Measurements from ENCODE around the gene TTC22. TPM values are rescaled to one million over a fixed set of nuclear protein-coding genes. Genes with fewer than 3 reads are reported as not detected.

Gene TTC22
- total and polyA plus RNA-seq, 12 donors: 0.06 to 1.0 (median 0.15) TPM; not detected in 5

GRCh38 chr1:54803761-54804470 lies 2.8 kb upstream of the TTC22 start:
- no peak for TF ChIP-seq CTCF (IDR thresholded peaks at IDR 0.05)
- intact Hi-C loops (cut with DNase I): loop anchor here in 7 of 10 donors (10.0 kb wide), 5 partner anchors 129 to 939 kb away; no protein-coding TSS in a partner anchor
- 63 to 64% methylated on average over 4 of the region's 4 CpGs for WGBS, 2 donors

GRCh38 chr1:54800041-54800898 lies 853 bp downstream of the TTC22 start:
- ATAC-seq (no peak), DNase-seq (no peak)
- WGBS, 2 donors: 30 to 33% methylated on average over 39 of the region's 39 CpGs
- peaks cover 0 to 39% (median 9%) of the 10 kb centered on the region in 9 donors for H3K4me1 ChIP-seq
- H3K27ac ChIP-seq: peak overlapping the region in 1 of 10 donors; percentile 74
- intact Hi-C loops (cut with DNase I): loop anchor here in 7 of 10 donors (10.0 kb wide), 5 partner anchors 125 to 935 kb away; no protein-coding TSS in a partner anchor
- no peaks in the 10 kb centered on the region for H3K36me3 ChIP-seq
- TF ChIP-seq CTCF (IDR thresholded peaks at IDR 0.05): no peak
- H3K27me3 ChIP-seq: peaks cover 0 to 59% (median 34%) of the 10 kb centered on the region in 7 donors
- no peaks in the 10 kb centered on the region for H3K9me3 ChIP-seq
- H3K4me3 ChIP-seq: peak overlapping the region in 9 of 10 donors; percentile 1 to 62 (median 35)

More at GRCh38 chr1:54803761-54804470, 2.8 kb upstream of the TTC22 start:
- H3K4me1 ChIP-seq: peaks cover 0 to 40% (median 9%) of the 10 kb centered on the region in 9 donors
- peak in 1 of 8 donors; percentile 30 for ATAC-seq
- no peak overlapping the region for H3K27ac ChIP-seq
- DNase-seq: no peak
- H3K36me3 ChIP-seq: no peaks in the 10 kb centered on the region
- H3K4me3 ChIP-seq: no peak overlapping the region
- peaks cover 0 to 56% (median 34%) of the 10 kb centered on the region in 7 donors for H3K27me3 ChIP-seq
- no peaks in the 10 kb centered on the region for H3K9me3 ChIP-seq

GRCh38 chr1:54798769-54799641 lies 2.1 kb downstream of the TTC22 start:
- H3K36me3 ChIP-seq: no peaks in the 10 kb centered on the region
- no peak for TF ChIP-seq CTCF (IDR thresholded peaks at IDR 0.05)
- no peak for DNase-seq
- no peak for ATAC-seq
- no peak overlapping the region for H3K4me3 ChIP-seq
- H3K4me1 ChIP-seq: peaks cover 0 to 29% (median 9%) of the 10 kb centered on the region in 9 donors
- 56% methylated on average over 6 of the region's 6 CpGs for WGBS, 2 donors
- no peak overlapping the region for H3K27ac ChIP-seq
- H3K27me3 ChIP-seq: peaks cover 0 to 52% (median 34%) of the 10 kb centered on the region in 7 donors
- intact Hi-C loops (cut with DNase I): loop anchor here in 1 of 10 donors (10.0 kb wide), 1 partner anchor 284 kb away; no protein-coding TSS in a partner anchor
- H3K9me3 ChIP-seq: no peaks in the 10 kb centered on the region
